ENCODE results near the gene TMEM81.

Gene TMEM81

GRCh38 chr1:205053296-205053695, 31.0 kb downstream of the TMEM81 start:
- Histone ChIP-seq H3K4me3 (ENCODE audit: insufficient read depth, low read depth, low read length, poor library complexity, severe bottlenecking) (no peak overlapping the region), H3K4me1 (ENCODE audit: control insufficient read depth, insufficient read depth, low read length, poor library complexity, severe bottlenecking) (no peaks in the 10 kb centered on the region), H3K9me3 (ENCODE audit: control insufficient read depth, low read length) (no peaks in the 10 kb centered on the region), H3K36me3 (ENCODE audit: control insufficient read depth, insufficient read depth, low read length) (no peaks in the 10 kb centered on the region), H3K27ac (ENCODE audit: insufficient read depth, low read length, poor library complexity, severe bottlenecking) (no peak overlapping the region), H3K27me3 (replicated peaks; ENCODE audit: control insufficient read depth, insufficient read depth, low read length, poor library complexity, severe bottlenecking) (peaks cover 4% of the 10 kb centered on the region)
- no peak for DNase-seq

GRCh38 chr1:205052690-205053089, 31.6 kb downstream of the TMEM81 start:
- DNase-seq: no peak
- Histone ChIP-seq H3K4me3 (ENCODE audit: insufficient read depth, low read depth, low read length, poor library complexity, severe bottlenecking) (no peak overlapping the region), H3K27me3 (replicated peaks; ENCODE audit: control insufficient read depth, insufficient read depth, low read length, poor library complexity, severe bottlenecking) (peaks cover 4% of the 10 kb centered on the region), H3K27ac (ENCODE audit: insufficient read depth, low read length, poor library complexity, severe bottlenecking) (no peak overlapping the region), H3K9me3 (ENCODE audit: control insufficient read depth, low read length) (no peaks in the 10 kb centered on the region), H3K36me3 (ENCODE audit: control insufficient read depth, insufficient read depth, low read length) (no peaks in the 10 kb centered on the region), H3K4me1 (ENCODE audit: control insufficient read depth, insufficient read depth, low read length, poor library complexity, severe bottlenecking) (no peaks in the 10 kb centered on the region)

GRCh38 chr1:205049479-205049878, 34.8 kb downstream of the TMEM81 start:
- H3K4me3 ChIP-seq (ENCODE audit: insufficient read depth, low read depth, low read length, poor library complexity, severe bottlenecking): no peak overlapping the region
- no peaks in the 10 kb centered on the region for H3K4me1 ChIP-seq (ENCODE audit: control insufficient read depth, insufficient read depth, low read length, poor library complexity, severe bottlenecking)
- no peak overlapping the region for H3K27ac ChIP-seq (ENCODE audit: insufficient read depth, low read length, poor library complexity, severe bottlenecking)
- no peak for DNase-seq
- peaks cover 4% of the 10 kb centered on the region for H3K27me3 ChIP-seq (replicated peaks; ENCODE audit: control insufficient read depth, insufficient read depth, low read length, poor library complexity, severe bottlenecking)
- H3K36me3 ChIP-seq (ENCODE audit: control insufficient read depth, insufficient read depth, low read length): no peaks in the 10 kb centered on the region
- no peaks in the 10 kb centered on the region for H3K9me3 ChIP-seq (ENCODE audit: control insufficient read depth, low read length)

- DNase-seq: no peak
- Histone ChIP-seq H3K27ac (ENCODE audit: insufficient read depth, low read length, poor library complexity, severe bottlenecking) (no peak overlapping the region), H3K9me3 (ENCODE audit: control insufficient read depth, low read length) (no peaks in the 10 kb centered on the region), H3K4me3 (ENCODE audit: insufficient read depth, low read depth, low read length, poor library complexity, severe bottlenecking) (no peak overlapping the region), H3K36me3 (ENCODE audit: control insufficient read depth, insufficient read depth, low read length) (no peaks in the 10 kb centered on the region), H3K27me3 (replicated peaks; ENCODE audit: control insufficient read depth, insufficient read depth, low read length, poor library complexity, severe bottlenecking) (peaks cover 4% of the 10 kb centered on the region), H3K4me1 (ENCODE audit: control insufficient read depth, insufficient read depth, low read length, poor library complexity, severe bottlenecking) (no peaks in the 10 kb centered on the region)
Measured at GRCh38 chr1:205048382-205048781, 35.9 kb downstream of the TMEM81 start.

DNA sequence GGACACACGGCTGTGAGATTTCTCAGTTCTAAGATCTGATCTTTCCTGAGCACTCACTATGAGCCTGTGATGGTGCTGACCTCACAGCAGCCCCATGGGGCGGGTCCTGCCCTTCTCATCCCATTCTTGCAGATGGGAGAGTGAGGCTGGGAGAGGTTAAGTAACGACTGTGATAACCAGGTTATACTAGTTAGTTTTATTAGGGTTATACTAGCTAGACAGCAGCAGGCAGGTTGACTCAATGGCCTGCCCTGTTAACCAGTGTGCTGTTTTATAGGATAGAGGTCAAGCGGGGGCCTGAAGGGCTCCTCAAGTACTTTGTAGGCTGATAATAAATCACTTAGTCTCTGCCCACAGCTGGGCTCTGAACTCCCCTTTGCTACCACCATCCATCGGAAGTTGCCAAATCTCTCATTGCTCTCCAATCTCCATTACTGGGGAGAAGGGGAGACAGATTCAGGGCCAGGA, 36.5 kb downstream of the TMEM81 start:
- peaks cover 6% of the 10 kb centered on the region for H3K27me3 ChIP-seq (replicated peaks; ENCODE audit: control insufficient read depth, insufficient read depth, low read length, poor library complexity, severe bottlenecking)
- H3K36me3 ChIP-seq (ENCODE audit: control insufficient read depth, insufficient read depth, low read length): no peaks in the 10 kb centered on the region
- H3K4me3 ChIP-seq (ENCODE audit: insufficient read depth, low read depth, low read length, poor library complexity, severe bottlenecking): no peak overlapping the region
- H3K27ac ChIP-seq (ENCODE audit: insufficient read depth, low read length, poor library complexity, severe bottlenecking): no peak overlapping the region
- no peaks in the 10 kb centered on the region for H3K4me1 ChIP-seq (ENCODE audit: control insufficient read depth, insufficient read depth, low read length, poor library complexity, severe bottlenecking)
- DNase-seq: no peak
- H3K9me3 ChIP-seq (ENCODE audit: control insufficient read depth, low read length): no peaks in the 10 kb centered on the region

GRCh38 chr1:205046870-205047269, 37.4 kb downstream of the TMEM81 start:
- Histone ChIP-seq H3K4me1 (ENCODE audit: control insufficient read depth, insufficient read depth, low read length, poor library complexity, severe bottlenecking) (no peaks in the 10 kb centered on the region), H3K27me3 (replicated peaks; ENCODE audit: control insufficient read depth, insufficient read depth, low read length, poor library complexity, severe bottlenecking) (peaks cover 6% of the 10 kb centered on the region), H3K36me3 (ENCODE audit: control insufficient read depth, insufficient read depth, low read length) (no peaks in the 10 kb centered on the region), H3K9me3 (ENCODE audit: control insufficient read depth, low read length) (no peaks in the 10 kb centered on the region), H3K27ac (ENCODE audit: insufficient read depth, low read length, poor library complexity, severe bottlenecking) (no peak overlapping the region), H3K4me3 (ENCODE audit: insufficient read depth, low read depth, low read length, poor library complexity, severe bottlenecking) (no peak overlapping the region)
- DNase-seq: no peak

- H3K36me3 ChIP-seq (ENCODE audit: control insufficient read depth, insufficient read depth, low read length): no peaks in the 10 kb centered on the region
- no peaks in the 10 kb centered on the region for H3K9me3 ChIP-seq (ENCODE audit: control insufficient read depth, low read length)
- no peak overlapping the region for H3K4me3 ChIP-seq (ENCODE audit: insufficient read depth, low read depth, low read length, poor library complexity, severe bottlenecking)
- no peak overlapping the region for H3K27ac ChIP-seq (ENCODE audit: insufficient read depth, low read length, poor library complexity, severe bottlenecking)
- DNase-seq: no peak
- H3K4me1 ChIP-seq (ENCODE audit: control insufficient read depth, insufficient read depth, low read length, poor library complexity, severe bottlenecking): no peaks in the 10 kb centered on the region
- H3K27me3 ChIP-seq (replicated peaks; ENCODE audit: control insufficient read depth, insufficient read depth, low read length, poor library complexity, severe bottlenecking): peaks cover 6% of the 10 kb centered on the region
Measured at GRCh38 chr1:205045146-205045545, 39.1 kb downstream of the TMEM81 start.

DNA sequence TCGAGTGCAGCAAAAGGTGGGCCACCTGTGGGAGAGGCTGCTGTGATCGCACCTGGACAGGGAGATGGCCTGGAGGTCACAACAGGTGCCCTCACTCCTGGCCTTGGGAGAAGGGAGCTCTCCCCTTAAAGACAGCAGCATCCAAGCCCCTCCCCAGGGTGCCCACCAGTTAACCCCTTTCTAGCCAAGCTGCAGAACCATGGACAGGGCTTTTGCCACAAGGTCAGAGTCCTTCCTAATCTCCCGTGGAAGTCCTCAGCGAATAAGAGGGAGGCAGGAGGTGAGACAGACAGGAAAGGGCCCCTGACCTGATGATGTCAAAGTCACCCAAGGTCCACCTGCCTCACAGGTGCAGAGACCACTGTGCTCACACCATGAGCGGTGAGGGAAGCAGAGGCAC, 39.5 kb downstream of the TMEM81 start:
- Histone ChIP-seq H3K4me3 (ENCODE audit: insufficient read depth, low read depth, low read length, poor library complexity, severe bottlenecking) (no peak overlapping the region), H3K27me3 (replicated peaks; ENCODE audit: control insufficient read depth, insufficient read depth, low read length, poor library complexity, severe bottlenecking) (peaks cover 6% of the 10 kb centered on the region), H3K36me3 (ENCODE audit: control insufficient read depth, insufficient read depth, low read length) (no peaks in the 10 kb centered on the region), H3K4me1 (ENCODE audit: control insufficient read depth, insufficient read depth, low read length, poor library complexity, severe bottlenecking) (no peaks in the 10 kb centered on the region), H3K9me3 (ENCODE audit: control insufficient read depth, low read length) (no peaks in the 10 kb centered on the region), H3K27ac (ENCODE audit: insufficient read depth, low read length, poor library complexity, severe bottlenecking) (no peak overlapping the region)
- no peak for DNase-seq

DNA sequence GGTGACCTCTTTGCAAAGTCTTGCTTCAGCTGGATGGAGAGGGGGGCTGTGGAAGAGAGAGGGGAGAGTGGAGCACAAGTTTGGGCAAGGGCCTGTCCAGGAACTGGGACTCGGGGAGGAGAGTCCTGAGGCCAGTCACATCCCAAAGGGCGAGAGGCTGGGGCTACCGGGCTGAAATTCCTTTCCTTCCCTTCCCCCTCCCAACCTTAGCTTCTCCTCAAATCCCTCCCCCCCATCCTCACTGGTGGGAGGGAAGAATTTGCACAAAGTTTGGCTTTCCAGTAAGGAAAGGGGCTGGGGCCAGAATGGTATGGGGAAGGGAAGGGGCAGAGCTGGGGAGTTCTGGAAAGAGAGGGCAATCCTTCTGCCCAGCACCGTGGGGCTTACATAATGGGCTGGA, 40.4 kb downstream of the TMEM81 start:
- DNase-seq: no peak
- H3K36me3 ChIP-seq (ENCODE audit: control insufficient read depth, insufficient read depth, low read length): no peaks in the 10 kb centered on the region
- no peaks in the 10 kb centered on the region for H3K9me3 ChIP-seq (ENCODE audit: control insufficient read depth, low read length)
- H3K27ac ChIP-seq (ENCODE audit: insufficient read depth, low read length, poor library complexity, severe bottlenecking): no peak overlapping the region
- no peak overlapping the region for H3K4me3 ChIP-seq (ENCODE audit: insufficient read depth, low read depth, low read length, poor library complexity, severe bottlenecking)
- no peaks in the 10 kb centered on the region for H3K4me1 ChIP-seq (ENCODE audit: control insufficient read depth, insufficient read depth, low read length, poor library complexity, severe bottlenecking)
- peaks cover 6% of the 10 kb centered on the region for H3K27me3 ChIP-seq (replicated peaks; ENCODE audit: control insufficient read depth, insufficient read depth, low read length, poor library complexity, severe bottlenecking)

- Histone ChIP-seq H3K4me3 (ENCODE audit: insufficient read depth, low read depth, low read length, poor library complexity, severe bottlenecking) (no peak within 1 kb of the TSS), H3K9me3 (ENCODE audit: control insufficient read depth, low read length) (no peaks in the 10 kb centered on the region), H3K27me3 (replicated peaks; ENCODE audit: control insufficient read depth, insufficient read depth, low read length, poor library complexity, severe bottlenecking) (peaks cover 6% of the 10 kb centered on the region), H3K36me3 (ENCODE audit: control insufficient read depth, insufficient read depth, low read length) (no peaks in the 10 kb centered on the region), H3K27ac (ENCODE audit: insufficient read depth, low read length, poor library complexity, severe bottlenecking) (no peak within 1 kb of the TSS), H3K4me1 (ENCODE audit: control insufficient read depth, insufficient read depth, low read length, poor library complexity, severe bottlenecking) (no peaks in the 10 kb centered on the region)
- no peak for DNase-seq
Measured at GRCh38 chr1:205042911-205043806, 41.1 kb downstream of the TMEM81 start, which contains the start of gene CNTN2. Gene CNTN2 (plus strand): TSS chr1:205043212. CDS start chr1:205053186, 9,974 bp downstream.

Measured in effector memory CD4-positive, alpha-beta T cell (primary cell).